OCI-LY1 (cell line): ENCODE measurements around the gene NUP50.

Experiments used
- CTCF ChIP-seq: fragments of 200-600 bp; sonication (generic), shearing (Covaris generic); IDR thresholded peaks from 2 replicates; pipeline ENCODE4 v1.5.1; 2017; ENCODE audit warnings: mild to moderate bottlenecking, antibody characterized with exemption, low read length, moderate library complexity, mixed read lengths
- EZH2 ChIP-seq: fragments of 200-600 bp; sonication (generic), shearing (Covaris generic); IDR thresholded peaks from 2 replicates; pipeline ENCODE4 v1.8.0; 2017; ENCODE audit warnings: borderline replicate concordance, mixed run types, mild to moderate bottlenecking, antibody characterized with exemption, low read length, moderate library complexity, mixed read lengths

DNA sequence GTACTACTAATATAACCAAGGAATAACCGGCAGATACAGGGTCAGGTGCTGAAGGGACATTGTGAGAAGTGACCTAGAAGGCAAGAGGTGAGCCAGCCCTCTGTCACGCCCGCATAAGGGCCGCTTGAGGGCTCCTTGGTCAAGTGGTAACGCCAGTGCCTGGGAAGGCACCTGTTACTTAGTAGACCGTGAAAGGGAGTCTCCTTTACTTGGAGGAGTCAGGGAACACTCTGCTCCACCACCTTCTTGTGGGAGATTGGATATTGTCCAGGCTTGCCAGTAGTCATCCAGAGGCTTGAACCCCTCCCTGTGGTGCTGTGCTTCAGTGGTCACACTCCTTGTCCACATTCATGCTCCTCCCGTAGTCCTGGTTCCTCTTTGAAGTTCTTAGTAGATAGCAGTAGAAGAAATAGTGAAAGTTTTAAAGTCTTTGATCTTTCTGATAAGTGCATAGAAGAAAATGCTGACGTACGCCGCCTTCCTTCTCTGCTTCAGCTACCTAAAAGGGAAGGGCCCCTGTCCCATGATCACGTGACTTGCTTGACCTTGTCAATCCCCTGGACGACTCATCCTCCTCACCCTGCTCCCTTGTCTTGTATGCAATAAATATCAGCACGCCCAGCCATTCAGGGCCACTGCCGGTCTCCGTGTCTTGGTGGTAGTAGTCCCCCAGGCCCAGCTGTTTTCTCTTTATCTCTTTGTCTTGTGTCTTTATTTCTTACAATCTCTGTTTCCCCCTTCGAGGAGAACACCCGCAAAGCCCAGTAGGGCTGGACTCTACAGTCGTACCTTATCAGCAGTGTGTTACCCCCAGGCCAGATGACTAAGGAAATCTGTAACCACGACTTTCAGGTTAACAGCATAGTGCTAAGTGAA lies 6.1 kb downstream of the NUP50 start:
- TF ChIP-seq CTCF (no peak), EZH2 (no peak)
